ENCODE results near the gene SLC43A3.

The SLC43A3 gene

DNA sequence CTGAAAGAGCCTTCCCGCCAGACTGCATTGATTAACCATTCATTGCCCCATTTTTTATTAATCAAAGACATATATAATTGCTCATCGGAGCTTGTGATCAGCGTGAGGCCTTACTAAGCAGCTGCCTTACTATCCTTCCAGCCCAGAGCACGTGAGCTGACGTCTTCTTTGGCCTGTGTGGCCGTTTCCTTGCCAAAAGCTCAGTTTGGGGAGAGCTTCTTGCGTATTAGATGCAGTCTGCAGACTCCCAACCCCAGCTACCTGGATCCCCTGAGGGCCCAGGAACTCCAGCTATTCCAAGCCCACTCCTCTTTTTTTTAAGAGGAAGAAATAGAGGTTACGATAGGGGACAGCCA, 784 bp upstream of the SLC43A3 start:
- no peak for DNase-seq (ENCODE audit: low spot score)

GRCh38 chr11:57426439-57426928, 437 bp downstream of the SLC43A3 start:
- DNase-seq (ENCODE audit: low spot score) = no peak

DNA sequence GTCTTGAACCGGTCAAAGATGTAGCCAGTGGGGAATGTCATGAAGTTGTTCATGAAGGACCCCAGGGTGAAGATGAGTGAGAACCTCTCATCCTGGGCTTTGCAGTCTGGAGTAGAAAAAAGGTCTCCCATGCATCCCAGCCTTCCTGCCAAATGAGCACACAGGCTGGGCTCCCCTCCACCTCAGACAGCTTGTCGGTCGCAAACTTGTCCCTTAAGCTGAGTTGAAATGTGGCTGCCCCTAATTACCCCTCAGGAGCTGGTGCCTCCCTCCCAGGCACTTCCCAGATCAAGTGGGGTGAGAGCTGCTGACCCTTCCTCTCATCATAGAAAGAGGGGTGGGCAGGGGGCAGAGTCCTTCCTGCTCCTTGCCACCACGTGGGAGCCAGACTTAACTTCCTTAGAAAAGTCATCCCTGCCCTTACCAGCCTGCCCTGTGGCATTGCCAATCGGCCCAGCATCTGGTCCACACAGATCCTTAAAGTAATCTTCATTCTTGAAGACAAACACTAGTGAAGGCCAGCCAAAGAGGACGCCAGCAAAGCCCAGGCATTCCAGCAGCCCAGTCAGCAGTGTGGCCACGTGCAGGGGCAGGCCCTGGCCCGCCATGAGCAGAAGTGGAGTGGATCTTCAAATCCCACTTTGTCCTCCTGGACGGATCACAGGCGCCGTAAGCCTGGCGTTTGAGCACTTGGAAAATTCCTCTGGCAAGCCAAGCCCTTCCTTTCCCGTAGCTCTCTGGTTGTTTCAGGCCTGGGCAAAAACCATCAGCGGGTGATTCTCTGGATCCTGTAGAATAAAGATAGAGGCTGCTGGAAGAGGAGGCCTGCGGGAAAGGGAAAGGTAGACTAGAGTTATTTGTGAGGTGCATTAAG, 1.1 kb downstream of the SLC43A3 start:
- DNase-seq (ENCODE audit: low spot score) = no peak

GRCh38 chr11:57424792-57425564, 1.9 kb downstream of the SLC43A3 start:
- DNase-seq (ENCODE audit: low spot score) = no peak

- DNase-seq (ENCODE audit: low spot score) = no peak
Measured at GRCh38 chr11:57424137-57424791, 2.7 kb downstream of the SLC43A3 start.

- no peak for DNase-seq (ENCODE audit: low spot score)
Measured at GRCh38 chr11:57422669-57423068, 4.3 kb downstream of the SLC43A3 start.

- DNase-seq (ENCODE audit: low spot score) = no peak
Measured at GRCh38 chr11:57421805-57422204, 5.1 kb downstream of the SLC43A3 start.

GRCh38 chr11:57421066-57421465, 5.9 kb downstream of the SLC43A3 start:
- no peak for DNase-seq (ENCODE audit: low spot score)

GRCh38 chr11:57419146-57419545, 7.8 kb downstream of the SLC43A3 start:
- DNase-seq (ENCODE audit: low spot score) = no peak

- no peak for DNase-seq (ENCODE audit: low spot score)
Measured at GRCh38 chr11:57418131-57418530, 8.8 kb downstream of the SLC43A3 start.

GRCh38 chr11:57417056-57417455, 9.9 kb downstream of the SLC43A3 start:
- DNase-seq (ENCODE audit: low spot score) = no peak

- DNase-seq (ENCODE audit: low spot score) = no peak
Measured at GRCh38 chr11:57416436-57416835, 10.5 kb downstream of the SLC43A3 start.

- no peak for DNase-seq (ENCODE audit: low spot score)
Measured at GRCh38 chr11:57414612-57415212, 12.2 kb downstream of the SLC43A3 start.

- DNase-seq (ENCODE audit: low spot score) = no peak
Measured at GRCh38 chr11:57413681-57414080, 13.2 kb downstream of the SLC43A3 start.

- no peak for DNase-seq (ENCODE audit: low spot score)
Measured at GRCh38 chr11:57410287-57410686, 16.6 kb downstream of the SLC43A3 start.

DNA sequence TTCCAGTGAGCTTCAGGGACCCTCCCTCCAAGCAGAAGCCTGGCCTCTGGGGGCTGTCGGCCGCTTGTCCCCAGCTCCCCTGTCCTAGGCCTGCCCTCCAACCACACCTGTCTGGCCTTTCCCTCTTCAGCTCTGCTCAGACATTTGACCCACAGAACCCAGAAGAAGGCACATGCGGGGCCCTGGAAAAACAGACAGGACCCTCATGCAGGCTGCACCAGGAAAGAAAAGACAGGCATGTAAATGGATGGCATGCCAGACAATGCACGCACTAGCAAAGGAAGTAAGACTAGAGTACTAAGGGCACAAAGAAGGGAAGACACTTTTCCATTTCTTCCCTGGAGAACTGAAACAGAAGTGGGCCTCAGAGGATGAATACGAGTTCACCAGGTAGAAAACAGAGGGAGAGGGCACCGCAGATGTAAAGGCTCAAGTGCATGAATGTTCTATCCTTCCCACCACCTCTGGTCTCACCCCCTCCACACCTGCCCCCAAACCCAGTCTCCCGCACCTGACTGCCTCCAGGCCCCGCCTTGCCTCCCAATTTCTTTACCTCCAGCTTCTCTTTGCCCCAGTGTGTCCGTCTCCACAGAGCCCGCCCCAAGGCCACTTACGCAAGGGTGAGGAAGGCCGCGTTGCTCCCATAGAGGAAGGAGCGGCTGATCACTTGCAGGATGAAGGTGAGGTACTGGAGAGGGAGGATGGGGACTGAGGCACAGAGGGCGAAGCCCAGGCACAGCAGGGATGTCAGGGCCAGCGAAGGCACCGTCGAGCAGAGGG, 17.4 kb downstream of the SLC43A3 start:
- no peak for DNase-seq (ENCODE audit: low spot score)

DNA sequence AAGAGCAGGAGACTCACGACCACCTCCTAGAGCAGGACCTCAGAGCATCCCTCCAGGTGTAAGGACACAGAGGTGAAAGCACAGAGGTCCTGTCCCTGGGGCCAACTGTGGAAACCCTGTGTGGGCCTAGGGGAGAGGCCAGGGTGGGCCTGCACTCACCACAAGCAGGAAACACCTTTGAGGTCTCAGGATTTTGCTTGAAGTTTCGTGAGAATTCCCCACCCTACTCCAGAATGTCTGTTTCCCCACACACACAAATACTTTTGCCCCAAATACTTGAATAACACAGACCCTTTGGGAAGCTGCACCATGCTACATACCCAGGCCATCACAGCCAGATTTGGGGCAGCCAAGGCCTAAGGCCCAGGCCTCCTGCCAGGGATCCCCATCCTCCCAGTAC, 18.1 kb downstream of the SLC43A3 start:
- no peak for DNase-seq (ENCODE audit: low spot score)

GRCh38 chr11:57407941-57408475, 18.9 kb downstream of the SLC43A3 start:
- no peak for DNase-seq (ENCODE audit: low spot score)

DNA sequence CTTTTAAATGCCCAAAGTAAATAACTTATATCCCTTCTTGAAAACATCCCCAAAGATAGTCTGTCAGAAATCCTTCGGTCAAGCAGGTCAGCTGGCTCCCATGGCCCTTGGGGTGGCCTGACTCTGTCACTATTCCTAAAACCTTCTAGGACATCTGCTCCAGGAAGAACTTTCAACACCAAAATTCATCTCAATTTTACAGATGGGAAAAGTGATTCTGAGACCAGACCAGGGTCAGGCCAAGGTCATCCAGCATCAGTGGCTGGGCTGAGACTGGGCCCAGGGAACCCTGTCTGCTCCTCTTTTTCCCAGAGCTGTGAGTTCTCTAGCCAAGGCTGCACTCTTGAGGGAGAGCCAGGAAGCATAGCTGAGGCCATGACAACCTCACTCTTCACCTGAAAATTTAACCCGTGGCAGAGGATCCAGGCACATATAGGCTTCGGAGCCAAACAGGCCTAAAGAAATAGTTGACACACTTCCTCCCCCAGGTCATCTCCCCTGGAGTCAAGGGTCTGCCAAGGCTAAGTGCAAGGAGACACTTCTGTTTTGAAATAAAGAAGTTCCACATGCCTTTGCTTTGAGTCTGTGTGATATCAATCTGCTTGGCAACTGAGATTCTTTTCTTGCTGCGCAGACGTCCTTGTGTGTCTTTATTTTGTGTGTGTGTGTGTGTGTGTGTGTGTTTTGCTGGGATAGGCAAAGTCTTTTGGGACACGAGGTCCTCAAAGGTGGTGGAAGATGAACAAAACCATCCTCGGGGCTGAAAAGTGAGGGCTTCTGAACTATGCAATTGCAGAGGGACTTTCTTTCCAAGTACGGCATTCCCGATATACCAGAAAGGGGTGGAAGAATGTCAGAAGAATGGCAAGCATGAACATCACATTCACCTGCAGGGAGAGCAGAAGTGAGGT, 19.7 kb downstream of the SLC43A3 start:
- no peak for DNase-seq (ENCODE audit: low spot score)

DNA sequence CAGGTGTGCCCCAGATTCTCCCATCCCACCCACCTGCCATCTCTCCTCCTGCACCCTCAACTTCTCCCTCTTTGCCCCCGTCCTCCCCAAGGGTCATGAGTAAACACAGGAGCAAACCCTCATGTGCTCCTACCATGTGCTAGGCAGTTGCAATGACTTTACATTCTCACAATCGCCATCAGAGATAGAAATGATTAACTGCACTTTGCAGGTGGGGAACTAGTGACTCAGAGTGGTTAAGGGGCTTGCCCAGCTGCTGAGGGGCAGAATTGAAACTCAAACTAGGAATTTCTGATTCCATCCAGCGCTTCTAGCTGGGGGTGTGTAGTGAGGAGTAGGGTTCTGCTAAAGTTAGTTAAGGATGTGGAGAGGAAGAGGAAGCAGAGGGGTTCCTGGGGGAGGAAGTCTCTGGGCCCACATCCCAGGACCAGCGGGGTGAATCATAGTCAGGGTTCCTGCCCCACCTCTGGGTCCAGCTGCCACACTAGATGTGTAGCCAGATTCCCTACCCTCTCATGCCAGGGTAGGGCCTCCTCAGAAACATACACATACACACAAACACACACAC, 20.5 kb downstream of the SLC43A3 start:
- DNase-seq (ENCODE audit: low spot score) = no peak

Data from iPS-NIHi11 (cell line).